Esophagus muscularis mucosa (tissue), 3 donors: ENCODE results near the gene FOXO6.

Experiments
- POLR2A ChIP-seq: fragments of 450-650 bp; IDR thresholded peaks from one replicate; pipeline ENCODE4 v1.6.1; 2017; ENCODE audit warnings: antibody characterized with exemption, moderate library complexity, mild to moderate bottlenecking, low read depth
- TF ChIP-seq, protein P1 (sequence below), 3 experiments: fragments of 200-600 bp in 2 of 3; fragments of 450-650 bp in 1 of 3; sonication (generic) in 2 of 3; IDR thresholded peaks; one replicate each; pipeline ENCODE4 v1.5.1; 2017 to 2019; ENCODE audit warnings: antibody characterized with exemption in 3 of 3, mild to moderate bottlenecking in 2 of 3, moderate library complexity in 1 of 3

DNA sequence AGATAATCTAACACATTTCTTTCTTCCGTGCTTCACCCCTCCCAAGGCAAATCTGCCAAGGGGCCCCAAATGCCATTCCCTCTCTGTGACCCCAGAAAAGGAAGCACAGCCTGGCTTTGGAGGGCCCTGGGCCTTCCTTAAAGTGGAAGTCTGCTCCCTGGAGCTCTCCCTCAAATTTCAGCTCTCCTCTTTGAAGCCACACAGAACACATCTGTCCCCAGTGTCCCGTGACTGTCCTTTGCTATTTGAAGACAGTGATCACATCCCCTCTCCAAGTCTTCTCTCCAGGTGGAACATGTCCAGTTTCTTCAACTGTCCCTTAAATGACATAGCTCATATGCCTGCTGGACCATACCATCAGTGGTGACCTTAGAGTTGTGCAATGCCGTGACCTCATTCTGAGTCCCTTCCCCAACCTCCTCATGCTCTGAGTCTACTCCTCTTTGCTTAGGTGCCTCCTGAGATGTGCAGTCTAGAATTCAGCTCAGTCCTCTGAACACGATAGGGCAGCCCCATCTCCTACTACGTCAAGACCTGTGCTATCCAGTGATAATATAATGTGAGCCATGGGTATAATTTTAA lies 18.4 kb upstream of the FOXO6 start:
- TF ChIP-seq, protein P1, sequence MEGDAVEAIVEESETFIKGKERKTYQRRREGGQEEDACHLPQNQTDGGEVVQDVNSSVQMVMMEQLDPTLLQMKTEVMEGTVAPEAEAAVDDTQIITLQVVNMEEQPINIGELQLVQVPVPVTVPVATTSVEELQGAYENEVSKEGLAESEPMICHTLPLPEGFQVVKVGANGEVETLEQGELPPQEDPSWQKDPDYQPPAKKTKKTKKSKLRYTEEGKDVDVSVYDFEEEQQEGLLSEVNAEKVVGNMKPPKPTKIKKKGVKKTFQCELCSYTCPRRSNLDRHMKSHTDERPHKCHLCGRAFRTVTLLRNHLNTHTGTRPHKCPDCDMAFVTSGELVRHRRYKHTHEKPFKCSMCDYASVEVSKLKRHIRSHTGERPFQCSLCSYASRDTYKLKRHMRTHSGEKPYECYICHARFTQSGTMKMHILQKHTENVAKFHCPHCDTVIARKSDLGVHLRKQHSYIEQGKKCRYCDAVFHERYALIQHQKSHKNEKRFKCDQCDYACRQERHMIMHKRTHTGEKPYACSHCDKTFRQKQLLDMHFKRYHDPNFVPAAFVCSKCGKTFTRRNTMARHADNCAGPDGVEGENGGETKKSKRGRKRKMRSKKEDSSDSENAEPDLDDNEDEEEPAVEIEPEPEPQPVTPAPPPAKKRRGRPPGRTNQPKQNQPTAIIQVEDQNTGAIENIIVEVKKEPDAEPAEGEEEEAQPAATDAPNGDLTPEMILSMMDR (IDR thresholded peaks at IDR 0.05): no peak
- TF ChIP-seq POLR2A: no peak
